Lung (tissue), 12 donors: ENCODE results near the gene KCNAB2. TPM values are rescaled to one million over a fixed set of nuclear protein-coding genes. Genes with fewer than 3 reads are reported as not detected.

Experiments
- ATAC-seq: fragments of 200-7000 bp; cut with Tn5 transposase; one replicate; pipeline ENCODE4 v1.9.1; 2020; ENCODE audit warnings: moderate number of reproducible peaks; ENCODE audit not compliant: insufficient read depth, low FRiP score
- DNase-seq, 3 donors: peaks; one replicate each; pipeline ENCODE4 v3.0.0-alpha.2; 2013 to 2017
- H3K27ac ChIP-seq, 2 donors: one replicate each; pipeline ENCODE4 v1.5.1; 2013; ENCODE audit warnings: mild to moderate bottlenecking in 2 of 2, moderate library complexity in 2 of 2, control low read depth in 1 of 2, inconsistent platforms in 1 of 2, low read depth in 1 of 2, low read length in 1 of 2
- H3K27me3 ChIP-seq, 3 donors: one replicate each; pipeline ENCODE4 v1.5.1; 2013; ENCODE audit warnings: low read length in 2 of 3; ENCODE audit not compliant: control insufficient read depth in 3 of 3, insufficient read depth in 3 of 3
- H3K36me3 ChIP-seq, 4 donors: one replicate each; pipeline ENCODE4 v1.5.1; 2013; ENCODE audit warnings: low read length in 4 of 4, mild to moderate bottlenecking in 1 of 4, moderate library complexity in 1 of 4; ENCODE audit not compliant: control insufficient read depth in 4 of 4, insufficient read depth in 4 of 4
- H3K4me1 ChIP-seq, 5 donors: one replicate each; pipeline ENCODE4 v1.5.1; 2013; ENCODE audit warnings: low read length in 5 of 5, mild to moderate bottlenecking in 2 of 5, moderate library complexity in 1 of 5; ENCODE audit not compliant: control insufficient read depth in 5 of 5, insufficient read depth in 5 of 5
- H3K4me3 ChIP-seq: one replicate; pipeline ENCODE4 v1.5.1; 2013; ENCODE audit warnings: mild to moderate bottlenecking, control low read depth, moderate library complexity
- H3K9ac ChIP-seq, 2 donors: one replicate each; pipeline ENCODE4 v1.5.1; 2013; ENCODE audit warnings: low read length in 2 of 2, control low read depth in 1 of 2; ENCODE audit not compliant: insufficient read depth in 1 of 2
- H3K9me3 ChIP-seq, 4 donors: one replicate each; pipeline ENCODE4 v1.5.1; 2013; ENCODE audit warnings: low read length in 3 of 4, mild to moderate bottlenecking in 1 of 4, moderate library complexity in 1 of 4; ENCODE audit not compliant: control insufficient read depth in 4 of 4, insufficient read depth in 3 of 4
- CTCF ChIP-seq: IDR thresholded peaks from 2 replicates; pipeline ENCODE4 v1.5.1; 2012; ENCODE audit warnings: mild to moderate bottlenecking; ENCODE audit errors: control extremely low read depth, extremely low read depth
- WGBS, 2 donors: extraction: QIAGEN DNeasy Blood & Tissue Kit; methylation state at CpG; one replicate each; pipeline ENCODE4 v1.1.7; 2013; 5-methylcytosine and 5-hydroxymethylcytosine counted together
- polyA plus RNA-seq, 2 donors: library from polyadenylated mRNA; stranded (reverse); fragments of 200-250 nt; gene quantifications; one replicate each; pipeline ENCODE4 v1.2.1, GENCODE V29; 2013
- total RNA-seq, 2 donors: library from RNA; depleted of rRNA in 1 of 2; stranded (reverse); fragments of >200 nt in 1 of 2; gene quantifications; one replicate each; pipeline ENCODE4 v1.2.1, GENCODE V29; 2014 to 2021
- donor health status: control.
- donor health status: control.
- donor health status: Bipolar disorder and iron deficiency.
- donor health status: healthy.
- donor health status: DM: yes; HTN: yes; CAD: no.

KCNAB2 gene
- total and polyA plus RNA-seq, 4 donors: 13.7 to 86.4 (median 45.5) TPM

GRCh38 chr1:6071219-6071618 is 25.5 kb downstream of the KCNAB2 start:
- peaks cover 0 to 6% (median 0%) of the 10 kb centered on the region in 4 donors for H3K36me3 ChIP-seq
- no peak for TF ChIP-seq CTCF
- WGBS, 2 donors: 82 to 90% methylated on average over 13 of the region's 13 CpGs
- no peaks in the 10 kb centered on the region for H3K4me1 ChIP-seq
- H3K27ac ChIP-seq: no peak overlapping the region
- no peaks in the 10 kb centered on the region for H3K27me3 ChIP-seq
- no peak overlapping the region for H3K9ac ChIP-seq
- no peak for DNase-seq
- no peak overlapping the region for H3K4me3 ChIP-seq
- H3K9me3 ChIP-seq: no peaks in the 10 kb centered on the region
- no peak for ATAC-seq

- TF ChIP-seq CTCF: no peak
- Histone ChIP-seq H3K4me3 (no peak overlapping the region), H3K27ac (no peak overlapping the region), H3K36me3 (peaks cover 0 to 6% (median 0%) of the 10 kb centered on the region in 4 donors), H3K9me3 (no peaks in the 10 kb centered on the region), H3K9ac (no peak overlapping the region), H3K27me3 (peaks cover 0 to 3% (median 0%) of the 10 kb centered on the region in 3 donors), H3K4me1 (no peaks in the 10 kb centered on the region)
- ATAC-seq: no peak
- no peak for DNase-seq
- WGBS, 2 donors: 89 to 90% methylated on average over 17 of the region's 17 CpGs
These were observed 27.2 kb downstream of the KCNAB2 start for GRCh38 chr1:6072774-6073479.

- H3K36me3 ChIP-seq: peaks cover 0 to 6% (median 0%) of the 10 kb centered on the region in 4 donors
- DNase-seq (no peak), ATAC-seq (no peak)
- TF ChIP-seq CTCF: no peak
- no peak overlapping the region for H3K27ac ChIP-seq
- no peak overlapping the region for H3K9ac ChIP-seq
- no peak overlapping the region for H3K4me3 ChIP-seq
- WGBS, 2 donors: 90 to 94% methylated on average over 14 to 15 of the region's 15 CpGs
- peaks cover 0 to 8% (median 0%) of the 10 kb centered on the region in 3 donors for H3K27me3 ChIP-seq
- H3K4me1 ChIP-seq: no peaks in the 10 kb centered on the region
- no peaks in the 10 kb centered on the region for H3K9me3 ChIP-seq
These were observed 27.9 kb downstream of the KCNAB2 start for GRCh38 chr1:6073480-6074053.
